NCI-H2227 (cell line): ENCODE results near the gene TBCCD1.
A peak's percentile ranks its signal among the peaks of the same experiment; 100 is the strongest.

Experiments used
- DNase-seq: peaks from one replicate; lab custom pipeline; 2025; ENCODE audit not compliant: unreplicated experiment; lab: John Stamatoyannopoulos, UW

The TBCCD1 gene

DNA sequence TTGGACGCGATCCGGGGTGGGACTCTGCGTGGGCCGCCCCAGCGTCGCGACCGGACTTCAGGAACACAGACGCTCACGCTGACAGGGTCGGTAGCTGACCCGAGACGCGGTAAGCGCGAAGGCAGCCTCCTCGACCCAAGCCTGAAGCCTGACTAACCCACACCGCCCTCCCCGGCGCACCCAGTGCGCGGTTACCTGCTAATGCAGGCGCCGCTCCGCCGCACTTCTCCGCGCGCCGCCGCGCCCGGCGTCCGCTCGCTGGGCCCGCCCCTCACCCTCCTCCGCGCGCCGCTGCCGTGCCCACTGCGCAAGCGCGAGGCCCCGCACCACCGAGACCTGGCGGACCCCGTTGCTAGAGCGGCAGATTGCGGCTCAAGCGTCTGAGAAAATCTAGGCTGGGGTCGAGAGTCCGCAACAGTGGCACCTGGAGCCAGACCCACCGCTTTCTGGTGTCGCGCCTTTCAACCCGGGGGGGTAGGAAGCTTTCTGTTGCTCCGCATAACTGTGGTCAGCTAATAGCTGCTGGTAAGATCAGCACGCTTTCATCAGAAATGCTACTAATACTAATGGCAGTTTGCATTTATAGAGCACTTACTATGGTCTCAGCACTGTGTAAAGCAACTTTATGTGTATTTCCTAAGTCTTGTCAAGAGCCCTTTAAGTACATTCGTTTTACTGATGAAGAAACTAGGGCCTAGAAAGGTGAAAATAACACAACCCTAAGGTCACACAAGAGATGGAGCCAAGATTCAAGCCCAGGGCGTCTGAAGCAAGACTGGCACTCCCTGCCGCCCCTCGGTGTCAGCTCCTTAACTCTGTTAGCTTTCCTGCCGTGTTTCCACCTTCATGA lies at the start of gene TBCCD1:
TSS of gene TBCCD1 (minus strand) at position 268 of the 850 bp plus-strand sequence. CDS start 3,010 bp downstream, outside the sequence.
- peak; percentile 94 for DNase-seq

DNA sequence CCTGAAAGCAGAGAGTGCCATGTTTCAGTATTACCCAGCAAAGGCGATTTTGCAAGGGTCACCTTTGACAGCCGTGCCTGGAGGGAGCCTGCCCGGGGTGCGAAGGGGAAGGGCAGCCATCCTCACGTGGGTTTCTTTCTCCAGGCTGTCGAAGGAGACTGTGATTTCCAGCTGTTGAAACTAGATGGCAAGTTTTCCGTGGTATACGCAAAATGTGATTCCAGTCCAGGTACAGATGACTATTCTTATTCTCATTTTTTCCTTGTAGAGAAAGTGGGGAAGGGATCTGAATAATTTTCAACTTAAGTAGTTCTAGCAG lies 49.1 kb upstream of the TBCCD1 start:
- no peak for DNase-seq

DNA sequence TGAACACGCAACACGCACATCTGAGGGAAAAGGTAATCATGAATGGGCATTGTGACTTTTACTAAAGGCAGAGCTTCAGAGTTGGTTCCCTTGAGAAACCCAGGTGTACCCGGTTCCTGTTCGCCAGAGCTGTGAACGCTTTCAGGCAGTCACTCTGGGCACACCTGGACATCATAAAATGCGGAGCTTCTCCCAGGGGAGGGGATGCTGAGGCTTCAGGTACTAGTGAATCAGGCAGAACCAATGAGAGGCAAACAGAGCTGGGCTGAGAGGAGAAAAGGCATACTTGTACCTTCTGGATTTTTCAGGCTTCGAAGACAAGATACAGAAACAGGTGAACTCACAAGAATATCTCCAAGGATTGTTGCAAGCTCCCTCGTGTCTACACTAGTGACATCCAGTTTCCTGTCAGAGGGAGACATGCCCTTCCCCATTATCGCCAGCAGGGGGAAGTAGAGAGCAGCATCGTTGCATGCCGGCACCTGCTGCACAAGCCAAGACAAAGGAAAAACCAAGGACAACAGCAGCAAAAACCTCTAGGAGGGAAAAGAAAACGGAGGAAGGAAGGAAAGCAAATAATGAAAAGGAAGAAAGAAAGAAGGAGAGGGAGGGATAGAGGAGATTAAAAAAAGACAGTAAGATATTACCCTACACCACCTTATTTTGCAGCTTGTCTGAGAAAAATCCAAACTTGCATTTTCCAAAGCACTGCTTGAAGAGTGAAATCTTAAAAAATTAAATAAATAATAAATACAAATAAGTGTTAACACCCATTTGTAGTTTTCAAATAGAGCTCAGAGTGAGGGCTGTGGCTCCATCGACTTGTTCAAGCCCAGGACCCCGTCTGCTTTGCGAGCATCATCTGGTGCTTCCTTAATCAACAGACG lies 47.7 kb upstream of the TBCCD1 start:
- peak; percentile 85 for DNase-seq

- no peak for DNase-seq
Observed at GRCh38 chr3:186614266-186614596, 47.1 kb upstream of the TBCCD1 start.

DNA sequence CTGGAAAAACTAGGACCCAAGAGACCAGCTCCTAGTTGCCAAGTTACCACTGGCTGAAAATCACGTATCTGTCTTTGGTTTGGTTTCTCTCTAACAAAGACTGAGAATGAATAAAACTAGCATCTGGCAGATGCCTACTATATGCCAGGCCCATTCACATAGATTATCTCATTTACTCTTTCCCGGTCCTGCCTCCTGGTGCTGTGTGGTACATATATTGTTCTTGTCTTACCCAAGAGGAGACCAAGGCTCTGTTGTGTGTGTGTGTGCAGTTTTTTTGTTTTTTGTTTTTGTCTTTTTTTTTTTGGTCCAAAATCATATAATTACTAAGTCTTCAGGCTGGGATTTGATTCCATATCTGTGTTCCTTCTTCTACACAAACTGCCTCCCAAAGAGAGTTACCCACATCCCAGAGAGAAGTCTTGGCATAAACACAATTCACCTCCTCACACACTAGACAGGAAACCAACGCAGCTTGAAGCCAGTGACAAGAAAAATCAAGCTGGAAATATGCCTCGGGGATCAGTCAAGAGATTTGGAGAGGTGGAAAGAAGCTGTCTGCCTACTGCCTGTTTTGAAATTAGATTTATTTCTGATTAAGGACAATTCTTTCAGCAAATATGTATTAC lies 46.6 kb upstream of the TBCCD1 start:
- no peak for DNase-seq

DNA sequence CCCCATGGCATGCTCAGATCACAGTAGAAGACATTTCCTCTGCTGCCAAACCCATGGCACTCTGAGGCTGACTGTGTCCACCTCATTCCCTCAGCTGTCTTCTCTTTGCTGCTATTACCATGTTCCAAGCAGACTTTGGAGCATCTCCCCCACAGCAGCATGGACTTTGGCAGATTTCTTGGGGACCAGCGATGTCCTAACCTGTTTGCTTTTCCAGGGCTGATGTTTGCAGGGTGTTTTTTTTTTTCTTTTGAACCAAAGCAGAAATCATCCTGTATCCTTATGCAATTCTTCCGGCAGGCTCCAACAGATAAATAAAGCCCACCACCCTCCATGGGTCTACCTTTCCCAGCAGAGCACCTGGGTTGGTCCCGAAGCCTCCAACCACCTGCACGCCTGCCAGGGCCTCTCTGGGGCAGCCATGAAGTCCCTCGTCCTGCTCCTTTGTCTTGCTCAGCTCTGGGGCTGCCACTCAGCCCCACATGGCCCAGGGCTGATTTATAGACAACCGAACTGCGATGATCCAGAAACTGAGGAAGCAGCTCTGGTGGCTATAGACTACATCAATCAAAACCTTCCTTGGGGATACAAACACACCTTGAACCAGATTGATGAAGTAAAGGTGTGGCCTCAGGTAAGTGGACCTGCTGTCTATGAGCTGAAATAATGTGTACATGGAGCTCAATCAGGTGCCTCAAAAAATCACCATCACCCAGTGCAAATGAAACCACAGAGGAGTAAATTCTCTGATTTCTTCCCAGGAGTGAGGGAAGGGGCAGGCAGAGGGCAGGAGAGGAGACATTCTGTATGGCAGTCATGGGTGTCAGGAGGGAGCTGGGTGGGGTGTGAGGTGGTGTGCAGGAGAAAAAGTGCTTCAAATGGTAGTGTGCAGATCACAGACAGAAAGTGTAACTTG lies 45.8 kb upstream of the TBCCD1 start, which contains the start of gene AHSG:
TSS of gene AHSG (plus strand) at position 340 of the 916 bp plus-strand sequence. CDS start at position 422, 82 bp downstream.
- no peak for DNase-seq

- DNase-seq: no peak
Observed at GRCh38 chr3:186612065-186612464, 44.9 kb upstream of the TBCCD1 start.

DNA sequence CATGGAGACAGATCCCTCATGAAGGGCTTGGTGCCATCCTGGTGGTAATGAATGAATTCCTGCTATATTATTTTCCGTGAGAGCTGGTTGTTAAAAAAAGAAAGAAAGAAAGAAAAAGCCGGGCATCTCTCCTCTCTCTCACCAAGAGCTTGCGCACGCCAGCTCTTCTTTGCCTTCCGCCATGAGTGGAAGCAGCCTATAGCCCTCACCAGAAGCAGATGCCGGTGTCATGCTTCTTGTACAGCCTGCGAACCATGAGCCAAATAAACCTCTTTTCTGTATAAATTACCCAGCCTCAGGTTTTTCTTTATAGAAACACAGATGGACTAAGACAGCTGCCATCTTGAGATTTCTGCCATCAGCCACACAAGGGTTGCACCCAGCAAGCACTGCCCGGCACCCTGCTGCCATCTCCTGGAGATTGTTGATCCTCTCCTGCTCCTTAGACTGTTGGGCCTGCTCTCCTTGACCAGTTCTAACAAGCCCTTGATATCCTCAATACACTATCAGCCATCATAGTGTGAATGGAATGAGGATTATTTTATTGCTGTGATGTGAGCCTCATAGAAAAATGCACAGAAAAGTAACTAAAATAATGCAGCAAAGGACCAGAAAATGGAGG lies 42.2 kb upstream of the TBCCD1 start:
- no peak for DNase-seq

GRCh38 chr3:186608624-186609215 lies 41.6 kb upstream of the TBCCD1 start:
- no peak for DNase-seq

DNA sequence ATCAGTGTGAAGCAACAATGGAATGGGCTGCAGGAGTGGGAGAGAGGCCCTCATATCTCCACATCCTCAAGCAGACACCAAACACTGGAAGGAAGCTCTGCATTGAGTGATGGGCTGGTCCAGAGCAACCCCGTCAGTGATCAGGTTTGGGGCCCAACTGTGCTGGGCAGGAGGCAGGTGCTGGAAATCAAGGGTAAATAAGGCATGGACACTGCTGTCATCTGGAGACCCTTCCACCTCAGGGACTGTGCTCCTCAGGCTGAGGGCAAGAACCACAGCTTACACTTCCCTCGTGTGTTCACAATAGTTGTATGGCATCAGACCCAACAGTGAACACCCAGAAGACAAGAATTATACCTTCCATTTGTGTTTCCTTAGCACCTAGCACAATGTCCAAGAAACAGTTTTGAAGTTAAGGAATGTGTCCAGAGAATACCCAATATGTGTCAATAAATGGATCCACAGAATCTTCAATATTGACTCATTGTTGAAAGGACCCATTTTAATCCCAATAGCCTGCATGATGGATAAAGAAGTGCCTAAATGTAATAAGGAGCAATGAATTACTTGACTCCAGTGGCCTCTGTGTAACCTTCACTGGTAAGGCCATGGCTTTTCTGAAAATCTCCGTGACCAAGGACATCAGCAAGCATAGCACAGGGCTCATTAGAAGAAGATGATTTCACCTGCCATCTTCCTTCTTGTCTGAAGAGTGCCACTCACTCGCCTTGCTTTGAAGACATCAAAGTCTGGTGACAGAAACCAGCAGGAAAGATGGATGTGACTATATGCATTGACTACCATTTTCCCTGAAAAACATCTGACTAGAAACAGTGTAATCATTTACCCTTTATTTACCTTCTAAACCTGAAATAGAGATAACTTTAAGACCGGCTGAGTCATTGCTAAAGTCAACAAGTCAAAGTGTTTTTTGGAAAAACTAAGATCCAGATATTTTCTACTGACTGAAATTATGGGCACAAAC lies 38.7 kb upstream of the TBCCD1 start:
- DNase-seq: no peak

GRCh38 chr3:186605078-186605477 lies 37.9 kb upstream of the TBCCD1 start:
- no peak for DNase-seq

DNA sequence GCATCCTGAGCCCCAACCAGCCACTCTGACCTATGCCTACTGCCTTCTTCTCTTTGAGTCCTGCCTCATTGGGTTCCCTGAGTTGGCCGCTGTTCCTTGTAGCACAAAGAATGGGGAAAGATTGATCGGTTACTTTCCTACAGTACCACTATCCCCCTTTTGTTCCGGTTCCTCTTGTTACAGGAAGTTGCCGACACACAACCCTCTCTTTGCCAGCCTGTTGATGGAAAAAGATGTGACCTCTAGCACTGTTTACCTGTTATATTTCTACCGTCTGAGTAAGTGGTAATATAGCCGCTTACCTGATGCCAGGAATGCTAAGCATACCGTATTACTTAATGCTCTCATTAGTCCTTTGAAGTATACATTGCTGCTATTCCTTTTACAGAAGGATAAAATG lies 36.0 kb upstream of the TBCCD1 start:
- no peak for DNase-seq

DNA sequence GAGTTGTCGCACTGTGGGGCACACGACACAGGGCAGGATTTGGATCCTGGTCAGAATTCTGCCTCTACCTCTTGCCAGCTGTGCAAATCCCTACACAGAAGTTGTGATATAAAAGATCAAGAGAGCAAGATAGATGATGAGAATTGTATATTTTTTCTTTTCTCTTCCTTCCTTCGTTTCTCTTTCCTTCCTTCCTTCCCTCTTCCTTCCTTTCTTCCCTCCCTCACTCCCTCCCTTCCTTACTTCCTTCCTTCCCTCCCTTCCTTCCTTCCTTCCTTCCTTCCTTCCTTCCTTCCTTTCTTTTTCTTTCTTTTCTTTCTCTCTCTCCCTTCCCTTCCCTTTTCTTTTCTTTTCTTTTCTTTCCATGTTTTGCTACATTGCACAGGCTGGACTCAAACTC lies 33.8 kb upstream of the TBCCD1 start:
- no peak for DNase-seq

- DNase-seq: no peak
Observed at GRCh38 chr3:186599785-186600166, 32.6 kb upstream of the TBCCD1 start.

DNA sequence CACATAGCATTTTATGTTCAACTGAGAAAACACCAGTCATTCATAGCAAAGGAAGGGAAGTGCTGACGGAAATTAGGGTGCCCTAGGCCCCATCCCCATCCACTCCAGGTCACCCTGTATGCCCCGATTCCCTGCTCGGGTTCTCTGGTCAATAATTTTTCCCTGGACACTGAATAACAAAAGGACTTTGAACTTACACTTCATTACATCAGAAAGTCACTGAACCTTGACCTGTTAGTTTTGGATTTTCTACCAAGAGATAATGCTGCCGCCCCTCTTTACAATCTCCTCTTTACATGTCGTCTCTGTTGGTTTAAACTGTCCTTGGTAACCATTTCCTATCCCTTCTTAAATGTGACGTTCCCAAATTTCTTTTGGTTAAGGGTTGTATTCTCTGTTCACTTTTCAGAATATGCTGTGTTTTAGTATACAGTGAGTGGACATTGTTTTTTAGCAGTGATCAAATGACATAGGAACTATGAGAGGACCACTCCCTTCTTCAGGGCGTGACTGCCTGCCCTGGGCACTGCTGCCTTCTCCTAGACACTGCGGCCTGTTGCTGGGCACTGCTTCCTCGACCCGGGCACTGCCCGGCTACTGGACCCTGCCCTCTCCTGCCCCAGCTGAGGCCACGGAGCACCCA lies 32.1 kb upstream of the TBCCD1 start:
- DNase-seq: no peak

GRCh38 chr3:186598794-186599141 lies 31.6 kb upstream of the TBCCD1 start:
- DNase-seq: no peak

DNA sequence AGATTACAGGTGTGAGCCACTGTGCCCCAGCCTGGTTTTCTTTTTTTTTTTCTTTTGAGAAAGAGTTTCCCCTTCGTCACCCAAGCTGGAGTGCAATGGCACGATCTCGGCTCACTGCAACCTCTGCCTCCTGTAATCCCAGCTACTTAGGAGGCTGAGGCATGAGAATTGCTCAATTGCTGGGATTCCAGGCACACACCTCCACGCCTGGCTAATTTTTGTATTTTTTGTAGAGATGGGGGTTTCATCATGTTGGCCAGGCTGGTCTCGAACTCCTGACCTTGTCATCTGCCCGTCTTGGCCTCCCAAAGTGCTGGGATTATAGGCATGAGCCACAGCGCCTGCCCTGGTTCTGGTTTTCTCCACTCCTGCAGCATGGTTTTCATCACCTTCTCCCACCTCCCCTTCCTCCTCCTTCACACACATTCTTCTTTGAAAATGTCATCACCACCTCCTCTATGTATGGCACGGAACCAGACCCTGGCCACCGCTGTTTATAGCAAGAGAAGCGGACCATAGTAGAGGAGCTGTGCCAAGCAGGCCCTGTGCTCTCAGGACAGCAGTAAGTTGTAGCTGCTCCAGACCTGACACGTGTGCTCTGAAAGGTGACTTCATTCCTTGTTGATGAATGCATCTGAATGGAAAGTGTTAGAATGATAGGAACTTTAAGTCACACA lies 31.1 kb upstream of the TBCCD1 start:
- DNase-seq: no peak
